NCI-H82 treated with DMSO at 0.1 percent for 48 hours (cell line): Measurements from ENCODE around the gene DVL3.
"Not testable (repeated sequence)": the region's sequence is repeated elsewhere in the genome, so short reads cannot be mapped to it uniquely, and the experiment has no call there.

Experiments used
- DNase-seq: peaks from one replicate; lab custom pipeline; 2025; ENCODE audit not compliant: unreplicated experiment; lab: John Stamatoyannopoulos, UW

The DVL3 gene

DNA sequence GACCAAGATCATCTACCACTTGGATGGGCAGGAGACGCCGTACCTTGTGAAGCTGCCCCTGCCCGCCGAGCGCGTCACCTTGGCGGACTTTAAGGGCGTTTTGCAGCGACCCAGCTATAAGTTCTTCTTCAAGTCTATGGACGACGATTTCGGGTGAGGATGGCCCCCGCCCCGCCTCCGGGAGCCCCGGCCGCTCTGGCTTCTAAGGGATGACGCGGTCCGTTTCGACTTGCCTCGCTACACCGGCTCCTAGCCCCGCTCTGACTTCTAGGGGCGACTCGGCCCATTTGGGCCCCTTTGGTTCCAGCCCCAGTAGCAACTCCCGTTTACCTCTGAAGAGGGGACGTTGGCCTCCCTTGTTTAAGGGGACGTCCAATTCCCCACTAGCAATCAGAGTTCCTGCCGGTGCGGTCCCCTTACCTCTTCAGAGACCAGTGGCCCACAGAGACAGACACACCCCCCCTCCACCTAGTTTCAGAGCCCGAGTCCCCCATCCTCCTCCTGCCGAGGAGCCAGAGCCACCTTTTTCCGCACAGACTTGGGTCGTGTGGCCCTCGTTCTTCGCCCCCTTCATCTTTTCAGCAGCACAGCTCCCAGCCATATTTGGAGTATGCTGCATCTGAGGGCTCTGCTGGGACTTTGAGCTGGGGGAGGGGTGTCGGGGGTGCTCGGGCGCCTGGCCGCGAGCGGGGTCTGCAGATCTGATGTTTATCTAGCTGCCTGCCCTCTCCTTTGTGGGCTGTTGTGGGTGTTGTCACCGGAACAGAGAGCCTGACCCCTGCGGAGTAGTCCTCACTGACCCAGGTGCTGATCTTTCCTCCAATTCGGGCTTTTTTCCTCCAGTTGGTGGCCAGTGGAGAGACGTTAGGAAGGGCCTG is 706 bp downstream of the DVL3 start:
- DNase-seq: no peak

- peak; percentile 36 for DNase-seq
Observed at GRCh38 chr3:184156522-184156955, 1.4 kb downstream of the DVL3 start.

DNA sequence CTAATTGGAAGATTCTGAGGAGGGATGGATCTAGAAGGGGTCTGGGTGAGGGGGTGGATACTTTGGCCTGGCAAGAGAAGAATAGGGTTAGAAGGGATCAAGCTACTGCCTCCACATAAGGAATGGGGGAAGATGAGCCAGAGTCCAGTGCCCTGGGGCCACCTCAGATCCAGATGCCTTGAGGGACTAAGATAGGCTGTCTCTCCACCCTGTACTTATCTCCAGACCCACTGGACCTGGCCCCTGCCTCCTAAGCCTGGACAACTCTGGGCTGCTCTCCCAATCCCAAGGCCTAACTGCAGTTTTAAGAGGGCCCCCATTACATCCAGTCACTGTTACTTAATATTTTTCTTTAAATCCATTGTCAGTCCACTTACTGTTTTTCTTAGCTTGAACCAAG is 2.0 kb downstream of the DVL3 start:
- peak; percentile 20 for DNase-seq

DNA sequence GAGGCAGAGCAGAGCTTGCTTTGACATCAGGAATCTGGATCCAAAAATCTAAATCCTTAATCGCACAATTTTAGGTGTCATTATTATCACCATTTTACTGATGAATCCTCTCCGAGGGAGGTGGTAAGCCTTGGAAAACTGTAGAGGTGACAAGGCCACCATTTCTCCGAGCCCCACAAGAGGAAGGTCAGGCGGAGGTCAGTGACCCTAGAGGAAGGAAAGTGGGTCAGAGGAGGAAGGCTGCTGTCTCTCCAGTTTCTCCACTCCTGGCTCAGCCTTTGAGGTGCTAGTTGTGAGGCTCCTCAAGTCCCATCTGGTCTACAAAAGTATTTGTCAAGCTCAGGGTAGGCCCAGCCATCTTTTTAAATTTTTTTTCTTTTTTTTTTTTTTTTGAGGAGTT is 3.2 kb downstream of the DVL3 start:
- DNase-seq: no peak

GRCh38 chr3:184160456-184160855 is 5.3 kb downstream of the DVL3 start:
- DNase-seq: no peak

- DNase-seq: not testable (repeated sequence)
Observed at GRCh38 chr3:184162571-184163070, 7.4 kb downstream of the DVL3 start.

- DNase-seq: no peak
Observed at GRCh38 chr3:184164648-184165330, 9.6 kb downstream of the DVL3 start.

DNA sequence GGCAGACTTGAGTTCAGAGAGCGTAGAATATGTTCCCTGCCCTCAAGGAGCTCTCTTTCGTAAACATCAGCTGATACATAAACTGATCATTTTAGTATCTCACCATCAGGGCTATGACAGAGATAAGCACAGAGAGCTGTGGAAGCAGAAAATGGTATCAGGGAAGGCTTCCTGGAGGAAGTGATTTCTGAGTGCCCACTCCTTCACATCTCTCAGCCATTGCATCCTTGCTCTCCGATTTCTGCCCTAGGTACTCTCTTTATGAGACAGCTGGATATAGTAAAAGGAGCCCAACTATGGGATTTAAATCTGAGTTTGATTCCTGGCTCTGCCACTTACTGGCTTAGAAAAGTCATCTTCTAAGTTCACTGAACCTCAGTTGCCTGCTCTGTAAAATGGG is 10.4 kb downstream of the DVL3 start:
- no peak for DNase-seq

- DNase-seq: no peak
Observed at GRCh38 chr3:184166671-184167070, 11.5 kb downstream of the DVL3 start.

GRCh38 chr3:184167786-184168185 is 12.6 kb downstream of the DVL3 start:
- DNase-seq: no peak

DNA sequence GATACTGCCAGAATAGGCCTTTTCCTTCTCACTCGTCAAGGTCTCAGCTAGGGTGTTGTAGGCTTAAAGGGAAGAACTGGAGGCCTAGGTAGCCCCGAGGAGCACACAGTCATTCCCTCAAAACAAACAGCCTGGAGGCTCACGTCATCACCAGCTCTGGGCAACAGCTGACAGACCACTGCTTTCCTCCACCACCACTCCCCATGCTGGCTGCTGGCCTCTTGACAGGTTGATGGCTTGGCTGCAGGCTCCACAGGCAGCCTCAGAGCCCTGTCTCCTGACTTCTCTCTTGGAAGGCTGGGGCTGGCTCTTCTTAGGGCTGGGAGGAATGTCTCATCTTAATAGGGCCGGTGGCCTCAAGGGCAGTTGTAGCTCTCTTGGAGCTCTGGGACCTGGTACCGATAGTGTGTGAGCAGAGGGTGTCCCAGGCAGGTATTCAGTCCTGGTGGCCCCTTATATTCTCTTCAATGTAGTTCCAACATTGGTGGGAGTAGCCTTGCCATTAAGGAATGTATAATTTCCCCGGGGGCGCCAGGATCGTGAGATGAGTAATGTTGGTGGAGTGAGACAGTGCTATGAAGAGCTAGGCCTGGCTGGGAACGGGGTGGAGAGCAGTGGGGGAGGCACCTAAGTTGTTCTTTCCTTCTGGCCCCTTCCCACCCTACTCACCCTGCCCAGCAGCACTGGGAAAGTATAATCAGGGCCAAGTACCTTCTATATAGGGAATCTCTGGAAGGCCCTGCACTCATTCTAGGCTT is 13.4 kb downstream of the DVL3 start:
- DNase-seq: no peak

- no peak for DNase-seq
Observed at GRCh38 chr3:184169896-184170875, 15.0 kb downstream of the DVL3 start.

- DNase-seq: no peak
Observed at GRCh38 chr3:184171562-184171961, 16.4 kb downstream of the DVL3 start.

GRCh38 chr3:184172681-184173373 is 17.6 kb downstream of the DVL3 start:
- DNase-seq: no peak

DNA sequence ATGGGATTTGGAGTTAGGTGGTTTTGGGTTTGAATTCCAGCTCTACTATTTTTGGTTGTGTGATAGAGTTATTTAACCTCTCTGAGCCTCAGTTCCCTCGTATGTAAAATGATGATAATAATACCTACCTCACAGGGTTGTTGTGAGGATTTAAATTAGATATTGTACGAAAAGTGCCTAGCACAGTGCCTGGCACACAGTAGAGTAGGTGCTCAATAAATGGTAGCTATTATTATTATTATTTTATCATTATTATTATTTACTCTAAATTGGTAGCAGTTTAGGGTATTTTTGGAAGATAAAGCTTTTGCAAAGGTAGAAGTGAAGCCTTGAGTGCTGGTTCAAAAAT is 18.2 kb downstream of the DVL3 start:
- no peak for DNase-seq

GRCh38 chr3:184174284-184174645 is 19.1 kb downstream of the DVL3 start:
- no peak for DNase-seq

GRCh38 chr3:184174646-184175492 is 19.7 kb downstream of the DVL3 start, which contains the start of gene AP2M1:
TSS of gene AP2M1 (plus strand) at chr3:184174855. CDS start at chr3:184176994, 2,139 bp downstream.
- DNase-seq: peak; percentile 99

GRCh38 chr3:184175506-184175905 is 20.3 kb downstream of the DVL3 start:
- DNase-seq: no peak

DNA sequence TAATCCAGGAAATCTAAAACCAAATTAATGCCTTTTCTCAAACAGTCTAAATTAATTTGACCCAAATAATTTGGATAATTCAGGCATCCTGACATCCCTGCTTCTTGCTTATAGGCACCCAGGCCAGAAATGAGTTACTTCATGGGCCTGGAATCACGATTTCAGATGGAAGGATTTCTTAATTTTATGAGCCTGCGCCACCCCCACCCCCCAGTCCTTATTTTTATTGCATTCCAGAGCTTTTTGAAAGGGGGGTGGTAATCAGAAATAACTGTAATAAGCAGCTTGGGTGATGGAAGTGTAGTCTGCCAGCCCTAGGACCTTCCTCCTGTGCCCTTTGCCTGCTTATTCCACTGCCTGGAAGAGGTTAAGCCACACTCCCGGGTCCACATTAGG is 20.8 kb downstream of the DVL3 start:
- DNase-seq: no peak
